ENCODE data around the gene LTBP1.
A peak's percentile ranks its signal among the peaks of the same experiment; 100 is the strongest.

LTBP1 gene

DNA sequence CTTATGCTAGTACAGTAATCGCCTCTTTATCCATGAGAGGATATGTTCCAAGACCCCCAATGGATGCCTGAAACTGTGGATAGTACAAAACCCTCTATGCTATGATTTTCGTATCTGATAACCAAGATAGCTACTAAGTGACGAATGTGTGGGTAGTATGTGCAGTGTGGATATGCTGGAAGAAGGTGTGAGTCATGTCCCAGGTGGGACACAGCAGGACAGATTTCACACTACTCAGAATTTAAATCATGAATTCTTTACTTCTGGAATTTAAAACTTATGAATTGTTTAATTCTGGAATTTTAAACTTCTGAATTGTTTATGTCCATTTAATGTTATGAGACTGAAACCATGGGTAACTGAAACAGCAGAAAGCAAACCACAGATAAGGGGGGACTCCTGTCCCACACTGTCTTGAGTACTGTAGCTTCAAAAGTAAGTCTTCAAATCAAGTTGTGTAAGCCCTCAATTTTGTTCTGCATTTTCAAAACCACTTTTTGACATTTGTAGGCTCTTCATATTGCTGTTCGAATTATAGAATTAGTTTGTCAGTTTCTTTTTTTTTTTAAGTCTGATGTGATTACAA lies 116.0 kb downstream of the LTBP1 start:
- no peaks in the 10 kb centered on the region for H3K27me3 ChIP-seq (ENCODE audit: insufficient read depth, poor library complexity, severe bottlenecking)
- H3K27ac ChIP-seq (ENCODE audit: poor library complexity, severe bottlenecking), result no peak overlapping the region
- TF ChIP-seq, protein P1, sequence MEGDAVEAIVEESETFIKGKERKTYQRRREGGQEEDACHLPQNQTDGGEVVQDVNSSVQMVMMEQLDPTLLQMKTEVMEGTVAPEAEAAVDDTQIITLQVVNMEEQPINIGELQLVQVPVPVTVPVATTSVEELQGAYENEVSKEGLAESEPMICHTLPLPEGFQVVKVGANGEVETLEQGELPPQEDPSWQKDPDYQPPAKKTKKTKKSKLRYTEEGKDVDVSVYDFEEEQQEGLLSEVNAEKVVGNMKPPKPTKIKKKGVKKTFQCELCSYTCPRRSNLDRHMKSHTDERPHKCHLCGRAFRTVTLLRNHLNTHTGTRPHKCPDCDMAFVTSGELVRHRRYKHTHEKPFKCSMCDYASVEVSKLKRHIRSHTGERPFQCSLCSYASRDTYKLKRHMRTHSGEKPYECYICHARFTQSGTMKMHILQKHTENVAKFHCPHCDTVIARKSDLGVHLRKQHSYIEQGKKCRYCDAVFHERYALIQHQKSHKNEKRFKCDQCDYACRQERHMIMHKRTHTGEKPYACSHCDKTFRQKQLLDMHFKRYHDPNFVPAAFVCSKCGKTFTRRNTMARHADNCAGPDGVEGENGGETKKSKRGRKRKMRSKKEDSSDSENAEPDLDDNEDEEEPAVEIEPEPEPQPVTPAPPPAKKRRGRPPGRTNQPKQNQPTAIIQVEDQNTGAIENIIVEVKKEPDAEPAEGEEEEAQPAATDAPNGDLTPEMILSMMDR (IDR thresholded peaks at IDR 0.05; ENCODE audit: poor library complexity, severe bottlenecking), result no peak
- ATAC-seq (ENCODE audit: low read depth) (no peak), DNase-seq (ENCODE audit: low spot score) (no peak)
- no peaks in the 10 kb centered on the region for H3K36me3 ChIP-seq (ENCODE audit: low read depth)
- no peak overlapping the region for H3K4me3 ChIP-seq (ENCODE audit: severe bottlenecking)
- peaks cover 5% of the 10 kb centered on the region for H3K4me1 ChIP-seq (ENCODE audit: insufficient read depth, poor library complexity, severe bottlenecking)
- peaks cover 2% of the 10 kb centered on the region for H3K9me3 ChIP-seq (ENCODE audit: severe bottlenecking)

DNA sequence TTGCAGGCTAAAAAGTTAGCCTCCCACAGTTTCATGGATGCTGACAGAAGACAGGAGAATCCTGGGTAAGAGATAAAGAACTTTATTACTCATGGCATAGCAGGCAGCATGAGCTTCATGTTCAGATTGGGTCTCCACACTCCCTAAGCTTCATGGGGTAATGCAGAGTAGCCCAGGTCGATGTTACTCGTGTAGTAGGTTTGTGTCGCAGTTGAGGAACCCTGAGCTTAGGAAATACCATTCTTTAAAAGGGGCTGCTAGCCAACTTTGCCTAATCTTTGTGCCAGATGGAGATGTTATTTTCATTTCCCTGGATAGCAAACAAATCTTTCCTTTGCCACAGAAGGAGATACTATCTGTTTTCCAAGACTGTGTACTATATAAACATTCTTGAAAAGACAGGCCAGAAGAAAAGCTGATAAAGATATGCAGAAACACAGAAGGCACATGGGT lies 117.6 kb downstream of the LTBP1 start:
- TF ChIP-seq, protein P1 (IDR thresholded peaks at IDR 0.05; ENCODE audit: poor library complexity, severe bottlenecking), result no peak
- ATAC-seq (ENCODE audit: low read depth) (no peak), DNase-seq (ENCODE audit: low spot score) (no peak)
- peaks cover 21% of the 10 kb centered on the region for H3K4me1 ChIP-seq (ENCODE audit: insufficient read depth, poor library complexity, severe bottlenecking)
- H3K27me3 ChIP-seq (ENCODE audit: insufficient read depth, poor library complexity, severe bottlenecking), result no peaks in the 10 kb centered on the region
- H3K9me3 ChIP-seq (ENCODE audit: severe bottlenecking), result peaks cover 2% of the 10 kb centered on the region
- no peaks in the 10 kb centered on the region for H3K36me3 ChIP-seq (ENCODE audit: low read depth)
- no peak overlapping the region for H3K27ac ChIP-seq (ENCODE audit: poor library complexity, severe bottlenecking)
- H3K4me3 ChIP-seq (ENCODE audit: severe bottlenecking), result no peak overlapping the region

DNA sequence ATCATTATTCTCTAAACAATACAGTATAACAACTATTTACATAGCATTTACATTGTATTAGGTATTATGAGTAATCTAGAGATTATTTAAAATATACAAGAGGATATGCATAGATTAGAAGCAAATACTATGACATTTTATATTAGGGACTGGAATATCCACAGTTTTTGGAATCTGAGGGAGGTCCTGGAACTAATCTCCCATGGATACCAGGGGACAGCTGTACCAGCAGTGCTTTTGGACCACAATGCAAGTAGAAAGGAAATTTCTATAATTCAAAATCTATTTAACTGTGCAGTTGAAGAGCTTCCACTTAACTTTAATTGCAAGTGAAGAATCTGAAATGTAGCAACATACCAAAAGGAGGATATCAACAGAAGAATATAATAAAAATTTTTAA lies 120.8 kb downstream of the LTBP1 start:
- Histone ChIP-seq H3K27me3 (ENCODE audit: insufficient read depth, poor library complexity, severe bottlenecking) (no peaks in the 10 kb centered on the region), H3K4me1 (ENCODE audit: insufficient read depth, poor library complexity, severe bottlenecking) (peaks cover 46% of the 10 kb centered on the region), H3K4me3 (ENCODE audit: severe bottlenecking) (no peak overlapping the region), H3K36me3 (ENCODE audit: low read depth) (no peaks in the 10 kb centered on the region), H3K27ac (ENCODE audit: poor library complexity, severe bottlenecking) (peak overlapping the region; percentile 97), H3K9me3 (ENCODE audit: severe bottlenecking) (peaks cover 2% of the 10 kb centered on the region)
- TF ChIP-seq, protein P1 (IDR thresholded peaks at IDR 0.05; ENCODE audit: poor library complexity, severe bottlenecking), result no peak
- ATAC-seq (ENCODE audit: low read depth) (no peak), DNase-seq (ENCODE audit: low spot score) (no peak)

DNA sequence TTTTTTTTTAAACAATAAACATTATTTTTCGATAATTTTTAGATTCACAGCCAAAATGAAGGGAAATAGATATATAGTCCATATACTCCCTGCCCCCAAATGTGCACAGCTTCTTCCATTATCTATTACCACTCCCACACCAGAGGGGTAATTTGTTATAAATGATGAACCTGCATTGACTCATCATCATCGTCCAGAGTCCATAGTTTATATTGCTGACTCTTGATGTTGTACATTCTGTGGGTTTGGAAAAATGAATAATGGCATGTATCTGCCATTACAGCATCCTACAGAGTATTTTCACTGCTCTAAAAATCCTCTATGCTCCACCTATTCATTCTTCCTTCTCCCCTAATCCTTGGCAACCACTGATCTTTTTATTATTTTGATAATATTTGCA lies 121.5 kb downstream of the LTBP1 start:
- TF ChIP-seq, protein P1 (IDR thresholded peaks at IDR 0.05; ENCODE audit: poor library complexity, severe bottlenecking), result no peak
- Histone ChIP-seq H3K9me3 (ENCODE audit: severe bottlenecking) (peaks cover 2% of the 10 kb centered on the region), H3K36me3 (ENCODE audit: low read depth) (no peaks in the 10 kb centered on the region), H3K4me3 (ENCODE audit: severe bottlenecking) (no peak overlapping the region), H3K4me1 (ENCODE audit: insufficient read depth, poor library complexity, severe bottlenecking) (peaks cover 53% of the 10 kb centered on the region), H3K27me3 (ENCODE audit: insufficient read depth, poor library complexity, severe bottlenecking) (no peaks in the 10 kb centered on the region), H3K27ac (ENCODE audit: poor library complexity, severe bottlenecking) (peak overlapping the region; percentile 97)
- ATAC-seq (ENCODE audit: low read depth) (peak; percentile 42; the same call in 2 of the 3 replicates), DNase-seq (ENCODE audit: low spot score) (no peak)

DNA sequence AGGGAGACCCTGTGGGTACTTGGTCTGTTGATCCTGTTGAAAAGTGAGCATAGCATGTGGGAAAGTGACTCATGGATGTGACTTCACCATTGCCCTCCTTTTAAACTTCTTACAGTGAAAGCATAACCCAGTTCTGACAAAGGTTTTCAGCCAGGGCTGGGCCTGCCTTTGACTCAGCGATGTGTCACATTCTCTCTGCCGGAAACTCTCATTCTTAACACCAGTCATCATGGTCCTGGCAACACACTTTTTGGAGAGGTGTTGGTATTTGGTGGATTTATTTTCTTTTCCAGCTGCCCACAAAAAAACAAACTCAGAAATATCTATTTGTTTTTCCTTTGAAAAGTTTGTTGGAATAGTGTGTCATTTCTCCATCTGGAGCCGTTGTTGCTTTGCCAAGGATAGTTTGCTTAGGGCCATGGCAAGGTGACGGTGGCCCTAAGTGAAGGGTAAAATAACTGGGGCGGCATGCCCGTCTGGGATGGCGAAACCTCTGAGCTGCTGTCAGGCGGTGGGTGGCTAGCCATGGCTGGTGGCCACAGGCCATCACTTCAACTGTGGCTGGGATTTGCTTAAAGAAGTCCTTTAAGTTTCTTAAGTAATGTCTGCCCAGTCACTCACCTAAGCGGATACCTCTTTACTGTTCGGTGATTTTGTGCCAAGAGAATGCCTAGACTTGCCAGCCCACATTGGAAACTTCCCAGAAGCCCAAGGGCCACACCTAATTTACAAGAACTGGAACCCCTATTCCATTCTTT lies 123.3 kb downstream of the LTBP1 start:
- ATAC-seq (ENCODE audit: low read depth), result peak; percentile 92
- Histone ChIP-seq H3K9me3 (ENCODE audit: severe bottlenecking) (peaks cover 2% of the 10 kb centered on the region), H3K27ac (ENCODE audit: poor library complexity, severe bottlenecking) (peak overlapping the region; percentile 97)

More for the DNA sequence above, 123.3 kb downstream of the LTBP1 start:
- Histone ChIP-seq H3K36me3 (ENCODE audit: low read depth) (no peaks in the 10 kb centered on the region), H3K4me1 (ENCODE audit: insufficient read depth, poor library complexity, severe bottlenecking) (peaks cover 54% of the 10 kb centered on the region), H3K27me3 (ENCODE audit: insufficient read depth, poor library complexity, severe bottlenecking) (no peaks in the 10 kb centered on the region), H3K4me3 (ENCODE audit: severe bottlenecking) (no peak overlapping the region)
- TF ChIP-seq, protein P1 (IDR thresholded peaks at IDR 0.05; ENCODE audit: poor library complexity, severe bottlenecking), result no peak
- peak; percentile 88 for DNase-seq (ENCODE audit: low spot score)

Measured in RWPE2 (cell line).